ENCODE measurements around the gene PPRC1. TPM values are rescaled to one million over a fixed set of nuclear protein-coding genes. Genes with fewer than 3 reads are reported as not detected.

Gene PPRC1
- total and polyA plus RNA-seq, 4 donors, result 4.9 to 10.1 (median 8.7) TPM

DNA sequence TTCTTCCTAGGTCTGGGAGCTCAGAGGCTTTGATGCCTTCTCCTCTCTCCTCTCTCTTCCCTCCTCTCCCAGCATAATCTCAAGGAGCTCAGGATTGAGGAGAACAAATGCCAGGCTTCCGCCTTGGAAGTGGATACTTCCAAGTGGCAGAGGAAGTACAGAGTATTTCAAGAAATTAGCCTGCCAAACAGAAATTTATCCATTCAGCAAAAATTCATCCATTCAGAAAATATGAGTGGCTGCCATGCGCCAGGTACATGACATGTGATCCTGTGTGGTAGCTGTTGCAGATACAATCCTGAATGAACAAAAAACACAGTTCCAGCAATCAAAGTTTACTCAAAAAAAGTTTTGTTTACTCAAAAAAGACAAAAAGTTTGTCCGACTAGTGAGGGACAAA is 37.8 kb downstream of the PPRC1 start:
- Histone ChIP-seq H3K36me3 (ENCODE audit: control insufficient read depth in 4 of 4, insufficient read depth in 3 of 4, low read depth in 1 of 4, low read length in 3 of 4) (no peaks in the 10 kb centered on the region), H3K27me3 (ENCODE audit: control insufficient read depth in 4 of 4, insufficient read depth in 4 of 4, low read length in 3 of 4) (no peaks in the 10 kb centered on the region), H3K9ac (ENCODE audit: low read depth in 1 of 2, low read length in 2 of 2) (no peak overlapping the region), H3K27ac (ENCODE audit: low read depth in 1 of 2, low read length in 2 of 2) (no peak overlapping the region), H3K9me3 (ENCODE audit: control insufficient read depth in 4 of 4, low read length in 3 of 4) (no peaks in the 10 kb centered on the region), H3K4me3 (ENCODE audit: low read depth in 1 of 3, low read length in 3 of 3) (no peak overlapping the region), H3K4me1 (ENCODE audit: control insufficient read depth in 4 of 4, insufficient read depth in 4 of 4, low read length in 3 of 4) (peaks cover 0 to 4% (median 2%) of the 10 kb centered on the region in 4 donors)
- no peak for DNase-seq (ENCODE audit: low spot score)
- TF ChIP-seq HNF4A (conservative IDR thresholded peaks at IDR 0.05) (no peak), GABPA (IDR thresholded peaks at IDR 0.05 in 1 of 2, conservative IDR thresholded peaks at IDR 0.05 in 1 of 2) (no peak)
- WGBS, result 45% methylated on average over 3 of the region's 3 CpGs

DNA sequence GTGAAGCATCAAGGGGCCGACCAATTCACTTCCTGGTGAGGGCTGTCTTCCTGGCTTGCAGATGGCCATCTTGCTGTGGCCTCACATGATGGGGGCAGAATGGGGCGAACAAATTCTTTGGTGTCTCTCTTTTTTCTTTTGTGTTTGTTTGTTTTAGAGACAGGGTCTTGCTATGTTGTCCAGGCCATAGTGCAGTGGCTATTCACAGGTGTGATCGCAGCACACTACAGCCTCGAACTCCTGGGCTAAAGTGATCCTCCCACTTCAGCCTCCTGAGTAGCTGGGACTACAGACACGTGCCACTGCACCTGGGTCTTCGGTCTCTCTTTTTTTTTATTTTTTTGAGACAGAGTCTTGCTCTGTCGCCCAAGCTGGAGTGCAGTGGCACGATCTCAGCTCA is 39.4 kb downstream of the PPRC1 start:
- H3K9me3 ChIP-seq (ENCODE audit: control insufficient read depth in 4 of 4, low read length in 3 of 4), result no peaks in the 10 kb centered on the region
- no peak overlapping the region for H3K4me3 ChIP-seq (ENCODE audit: low read depth in 1 of 3, low read length in 3 of 3)
- H3K27ac ChIP-seq (ENCODE audit: low read depth in 1 of 2, low read length in 2 of 2), result no peak overlapping the region
- no peak overlapping the region for H3K9ac ChIP-seq (ENCODE audit: low read depth in 1 of 2, low read length in 2 of 2)
- DNase-seq (ENCODE audit: low spot score), result no peak
- H3K4me1 ChIP-seq (ENCODE audit: control insufficient read depth in 4 of 4, insufficient read depth in 4 of 4, low read length in 3 of 4), result peaks cover 0 to 3% (median 1%) of the 10 kb centered on the region in 4 donors
- H3K27me3 ChIP-seq (ENCODE audit: control insufficient read depth in 4 of 4, insufficient read depth in 4 of 4, low read length in 3 of 4), result no peaks in the 10 kb centered on the region
- WGBS, result 87% methylated on average over 8 of the region's 8 CpGs
- TF ChIP-seq, protein P1, sequence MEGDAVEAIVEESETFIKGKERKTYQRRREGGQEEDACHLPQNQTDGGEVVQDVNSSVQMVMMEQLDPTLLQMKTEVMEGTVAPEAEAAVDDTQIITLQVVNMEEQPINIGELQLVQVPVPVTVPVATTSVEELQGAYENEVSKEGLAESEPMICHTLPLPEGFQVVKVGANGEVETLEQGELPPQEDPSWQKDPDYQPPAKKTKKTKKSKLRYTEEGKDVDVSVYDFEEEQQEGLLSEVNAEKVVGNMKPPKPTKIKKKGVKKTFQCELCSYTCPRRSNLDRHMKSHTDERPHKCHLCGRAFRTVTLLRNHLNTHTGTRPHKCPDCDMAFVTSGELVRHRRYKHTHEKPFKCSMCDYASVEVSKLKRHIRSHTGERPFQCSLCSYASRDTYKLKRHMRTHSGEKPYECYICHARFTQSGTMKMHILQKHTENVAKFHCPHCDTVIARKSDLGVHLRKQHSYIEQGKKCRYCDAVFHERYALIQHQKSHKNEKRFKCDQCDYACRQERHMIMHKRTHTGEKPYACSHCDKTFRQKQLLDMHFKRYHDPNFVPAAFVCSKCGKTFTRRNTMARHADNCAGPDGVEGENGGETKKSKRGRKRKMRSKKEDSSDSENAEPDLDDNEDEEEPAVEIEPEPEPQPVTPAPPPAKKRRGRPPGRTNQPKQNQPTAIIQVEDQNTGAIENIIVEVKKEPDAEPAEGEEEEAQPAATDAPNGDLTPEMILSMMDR (IDR thresholded peaks at IDR 0.05; ENCODE audit: low read depth, low read length, missing input control), result no peak
- TF ChIP-seq TAF1 (conservative IDR thresholded peaks at IDR 0.05), result no peak
- TF ChIP-seq HNF4G (IDR thresholded peaks at IDR 0.05), result no peak
- TF ChIP-seq RXRA (IDR thresholded peaks at IDR 0.05), result no peak
- TF ChIP-seq, protein P2, sequence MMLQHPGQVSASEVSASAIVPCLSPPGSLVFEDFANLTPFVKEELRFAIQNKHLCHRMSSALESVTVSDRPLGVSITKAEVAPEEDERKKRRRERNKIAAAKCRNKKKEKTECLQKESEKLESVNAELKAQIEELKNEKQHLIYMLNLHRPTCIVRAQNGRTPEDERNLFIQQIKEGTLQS (IDR thresholded peaks at IDR 0.05), result no peak
- no peaks in the 10 kb centered on the region for H3K36me3 ChIP-seq (ENCODE audit: control insufficient read depth in 4 of 4, insufficient read depth in 3 of 4, low read depth in 1 of 4, low read length in 3 of 4)

DNA sequence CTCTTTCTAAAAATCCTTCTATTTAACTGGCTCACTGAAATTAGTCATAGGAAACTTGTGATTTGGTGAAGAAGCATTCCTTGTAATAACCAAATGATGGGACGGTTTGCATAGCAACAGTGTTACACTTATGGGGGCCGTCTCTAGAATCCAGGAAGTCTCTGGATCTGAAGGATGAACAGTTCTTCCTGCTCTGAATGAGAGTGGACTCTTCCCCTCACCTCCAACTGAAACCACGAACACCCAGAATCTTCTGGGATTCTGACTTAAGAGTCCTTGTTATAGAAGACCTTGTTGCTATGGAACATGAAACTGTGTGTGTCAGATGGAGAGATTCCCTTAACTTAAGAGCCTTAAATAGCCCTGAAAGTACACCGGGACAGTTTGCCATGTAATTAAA is 42.6 kb downstream of the PPRC1 start:
- Histone ChIP-seq H3K27me3 (ENCODE audit: control insufficient read depth in 4 of 4, insufficient read depth in 4 of 4, low read length in 3 of 4) (no peaks in the 10 kb centered on the region), H3K4me1 (ENCODE audit: control insufficient read depth in 4 of 4, insufficient read depth in 4 of 4, low read length in 3 of 4) (no peaks in the 10 kb centered on the region), H3K9me3 (ENCODE audit: control insufficient read depth in 4 of 4, low read length in 3 of 4) (no peaks in the 10 kb centered on the region), H3K27ac (ENCODE audit: low read depth in 1 of 2, low read length in 2 of 2) (no peak overlapping the region), H3K9ac (ENCODE audit: low read depth in 1 of 2, low read length in 2 of 2) (no peak overlapping the region), H3K36me3 (ENCODE audit: control insufficient read depth in 4 of 4, insufficient read depth in 3 of 4, low read depth in 1 of 4, low read length in 3 of 4) (no peaks in the 10 kb centered on the region), H3K4me3 (ENCODE audit: low read depth in 1 of 3, low read length in 3 of 3) (no peak overlapping the region)
- TF ChIP-seq GABPA (IDR thresholded peaks at IDR 0.05 in 1 of 2, conservative IDR thresholded peaks at IDR 0.05 in 1 of 2), result no peak
- TF ChIP-seq JUND (IDR thresholded peaks at IDR 0.05), result no peak
- TF ChIP-seq, protein P3, sequence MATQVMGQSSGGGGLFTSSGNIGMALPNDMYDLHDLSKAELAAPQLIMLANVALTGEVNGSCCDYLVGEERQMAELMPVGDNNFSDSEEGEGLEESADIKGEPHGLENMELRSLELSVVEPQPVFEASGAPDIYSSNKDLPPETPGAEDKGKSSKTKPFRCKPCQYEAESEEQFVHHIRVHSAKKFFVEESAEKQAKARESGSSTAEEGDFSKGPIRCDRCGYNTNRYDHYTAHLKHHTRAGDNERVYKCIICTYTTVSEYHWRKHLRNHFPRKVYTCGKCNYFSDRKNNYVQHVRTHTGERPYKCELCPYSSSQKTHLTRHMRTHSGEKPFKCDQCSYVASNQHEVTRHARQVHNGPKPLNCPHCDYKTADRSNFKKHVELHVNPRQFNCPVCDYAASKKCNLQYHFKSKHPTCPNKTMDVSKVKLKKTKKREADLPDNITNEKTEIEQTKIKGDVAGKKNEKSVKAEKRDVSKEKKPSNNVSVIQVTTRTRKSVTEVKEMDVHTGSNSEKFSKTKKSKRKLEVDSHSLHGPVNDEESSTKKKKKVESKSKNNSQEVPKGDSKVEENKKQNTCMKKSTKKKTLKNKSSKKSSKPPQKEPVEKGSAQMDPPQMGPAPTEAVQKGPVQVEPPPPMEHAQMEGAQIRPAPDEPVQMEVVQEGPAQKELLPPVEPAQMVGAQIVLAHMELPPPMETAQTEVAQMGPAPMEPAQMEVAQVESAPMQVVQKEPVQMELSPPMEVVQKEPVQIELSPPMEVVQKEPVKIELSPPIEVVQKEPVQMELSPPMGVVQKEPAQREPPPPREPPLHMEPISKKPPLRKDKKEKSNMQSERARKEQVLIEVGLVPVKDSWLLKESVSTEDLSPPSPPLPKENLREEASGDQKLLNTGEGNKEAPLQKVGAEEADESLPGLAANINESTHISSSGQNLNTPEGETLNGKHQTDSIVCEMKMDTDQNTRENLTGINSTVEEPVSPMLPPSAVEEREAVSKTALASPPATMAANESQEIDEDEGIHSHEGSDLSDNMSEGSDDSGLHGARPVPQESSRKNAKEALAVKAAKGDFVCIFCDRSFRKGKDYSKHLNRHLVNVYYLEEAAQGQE (IDR thresholded peaks at IDR 0.05), result no peak
- DNase-seq (ENCODE audit: low spot score), result no peak
- WGBS, result 68% methylated on average over 4 of the region's 4 CpGs
